A673 (cell line): Measurements from ENCODE around the gene FAXDC2. TPM values are rescaled to one million over a fixed set of nuclear protein-coding genes. Genes with fewer than 3 reads are reported as not detected.

Experiments used
- microRNA-seq: library from miRNA; unstranded; fragments of <30 nt; microRNA quantifications from one replicate; pipeline ENCODE4 v1.2.0, GENCODE V29; 2021
- total RNA-seq: library from RNA; stranded (reverse); gene quantifications from 2 replicates; pipeline ENCODE4 v1.2.3, GENCODE V29; 2021

The FAXDC2 gene
- total RNA-seq, 1 experiment from 2014 or later, result not detected

Small RNA genes lying within 50 kb of the gene (microRNA-seq; reads per million reads assigned to microRNA genes)
- gene MIR378H, result not detected

Other genes with a start within 250 kb of the FAXDC2 start
- 257 and 269 TPM in 2 replicates for gene LARP1, start 95.2 kb downstream of the FAXDC2 start, total RNA-seq
- 45.2 and 50.2 TPM in 2 replicates for gene CNOT8, start 8.0 kb upstream of the FAXDC2 start, total RNA-seq
- gene GEMIN5, start 87.6 kb upstream of the FAXDC2 start, total RNA-seq, result 42.5 and 50.6 TPM in 2 replicates
- 143 and 147 TPM in 2 replicates for gene MRPL22, start 90.5 kb upstream of the FAXDC2 start, total RNA-seq
- gene KIF4B, start 163.2 kb upstream of the FAXDC2 start, total RNA-seq, result 0.77 and 0.79 TPM in 2 replicates